HG03175 (cell line): Measurements from ENCODE around the gene HLA-B.

Experiments used
- ATAC-seq: cut with Tn5 transposase; IDR thresholded peaks from one replicate; pipeline ENCODE4 v1.9.1; 2021; ENCODE audit warnings: mild to moderate bottlenecking, moderate library complexity; ENCODE audit not compliant: unreplicated experiment

HLA-B gene

GRCh38 chr6:31308050-31308844 is 48.7 kb downstream of the HLA-B start:
- ATAC-seq, result no peak

- ATAC-seq, result no peak
These were observed 49.3 kb downstream of the HLA-B start for GRCh38 chr6:31307669-31308049.

- ATAC-seq, result no peak
These were observed 51.2 kb downstream of the HLA-B start for GRCh38 chr6:31305703-31306219.

GRCh38 chr6:31304683-31305082 is 52.3 kb downstream of the HLA-B start:
- no peak for ATAC-seq
